ENCODE results near the gene LMAN1L. TPM values are rescaled to one million over a fixed set of nuclear protein-coding genes. Genes with fewer than 3 reads are reported as not detected.

The LMAN1L gene
- total and polyA plus RNA-seq, 9 donors = not detected

DNA sequence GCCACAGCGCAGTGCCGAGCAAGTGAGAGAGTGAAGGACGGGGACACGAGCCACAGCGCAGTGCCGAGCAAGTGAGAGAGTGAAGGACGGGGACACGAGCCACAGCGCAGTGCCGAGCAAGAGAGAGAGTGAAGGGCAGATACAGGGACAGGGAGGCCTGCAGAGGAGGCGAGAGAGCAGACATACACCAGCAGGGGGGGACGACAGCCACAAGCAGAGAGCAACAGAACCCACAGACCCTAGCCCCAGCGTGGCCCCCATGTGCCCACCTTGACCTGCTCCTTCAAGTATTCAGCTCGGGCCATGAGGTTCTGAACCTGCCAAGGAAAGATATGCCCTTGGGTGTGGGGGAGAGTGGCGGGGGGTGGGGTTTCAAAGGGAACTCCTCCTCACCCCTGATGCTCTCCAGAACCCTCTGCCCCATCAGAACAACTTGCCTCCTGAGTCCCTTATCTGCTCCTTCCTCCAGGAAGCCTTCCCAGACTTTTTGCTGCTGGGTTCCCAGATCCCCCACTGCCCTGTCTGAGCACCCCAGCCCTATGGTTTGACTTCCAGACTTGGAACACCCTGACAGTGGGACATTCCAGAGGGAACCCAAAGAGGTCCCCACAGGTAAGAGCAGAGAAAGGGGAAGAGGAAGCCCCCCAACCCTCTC lies 25.0 kb downstream of the LMAN1L start:
- Histone ChIP-seq H3K36me3 (no peaks in the 10 kb centered on the region), H3K9me3 (no peaks in the 10 kb centered on the region), H3K27ac (no peak overlapping the region), H3K4me1 (ENCODE audit: insufficient read depth) (peaks cover 4% of the 10 kb centered on the region), H3K27me3 (no peaks in the 10 kb centered on the region), H3K4me3 (no peak overlapping the region)
- 81 to 84% (median 82%) methylated on average over 15 of the region's 15 CpGs for WGBS, 3 donors
- no peak for TF ChIP-seq EP300 (IDR thresholded peaks at IDR 0.05)
- TF ChIP-seq POLR2A (IDR thresholded peaks at IDR 0.05) = no peak
- TF ChIP-seq, protein P1, sequence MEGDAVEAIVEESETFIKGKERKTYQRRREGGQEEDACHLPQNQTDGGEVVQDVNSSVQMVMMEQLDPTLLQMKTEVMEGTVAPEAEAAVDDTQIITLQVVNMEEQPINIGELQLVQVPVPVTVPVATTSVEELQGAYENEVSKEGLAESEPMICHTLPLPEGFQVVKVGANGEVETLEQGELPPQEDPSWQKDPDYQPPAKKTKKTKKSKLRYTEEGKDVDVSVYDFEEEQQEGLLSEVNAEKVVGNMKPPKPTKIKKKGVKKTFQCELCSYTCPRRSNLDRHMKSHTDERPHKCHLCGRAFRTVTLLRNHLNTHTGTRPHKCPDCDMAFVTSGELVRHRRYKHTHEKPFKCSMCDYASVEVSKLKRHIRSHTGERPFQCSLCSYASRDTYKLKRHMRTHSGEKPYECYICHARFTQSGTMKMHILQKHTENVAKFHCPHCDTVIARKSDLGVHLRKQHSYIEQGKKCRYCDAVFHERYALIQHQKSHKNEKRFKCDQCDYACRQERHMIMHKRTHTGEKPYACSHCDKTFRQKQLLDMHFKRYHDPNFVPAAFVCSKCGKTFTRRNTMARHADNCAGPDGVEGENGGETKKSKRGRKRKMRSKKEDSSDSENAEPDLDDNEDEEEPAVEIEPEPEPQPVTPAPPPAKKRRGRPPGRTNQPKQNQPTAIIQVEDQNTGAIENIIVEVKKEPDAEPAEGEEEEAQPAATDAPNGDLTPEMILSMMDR (IDR thresholded peaks at IDR 0.05) = no peak
- intact Hi-C loops (cut with DNase I) = loop anchor here in 1 of 4 donors (5.0 kb wide), 1 partner anchor 55 kb away; the partner anchor contains the start of gene CSK
- no peak for DNase-seq

DNA sequence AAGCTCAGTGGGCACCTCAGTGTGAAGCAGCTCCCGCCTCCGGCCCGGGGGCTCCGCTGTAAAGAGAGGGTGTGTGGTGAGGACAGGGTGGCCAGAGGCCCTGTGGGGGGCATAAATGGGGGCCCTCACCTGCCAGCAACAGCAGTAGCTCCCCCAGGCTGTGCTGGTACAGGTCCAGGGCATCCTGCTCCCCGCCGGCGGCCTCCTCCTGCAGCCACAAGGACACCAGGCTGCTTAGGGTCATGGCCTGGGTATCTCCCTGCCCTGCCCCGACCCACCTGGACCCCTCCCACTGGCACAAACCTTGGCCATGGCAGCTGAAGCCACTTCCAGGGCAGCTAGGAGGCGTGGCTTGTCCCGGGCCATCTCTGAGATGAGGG lies 25.5 kb downstream of the LMAN1L start:
- H3K27me3 ChIP-seq = no peaks in the 10 kb centered on the region
- intact Hi-C loops (cut with DNase I) = loop anchor here in 1 of 4 donors (5.0 kb wide), 1 partner anchor 56 kb away; the partner anchor contains the start of gene CSK
- WGBS, 3 donors = 80 to 86% (median 82%) methylated on average over 10 of the region's 10 CpGs
- H3K4me3 ChIP-seq = no peak overlapping the region
- no peaks in the 10 kb centered on the region for H3K9me3 ChIP-seq
- no peak overlapping the region for H3K27ac ChIP-seq
- DNase-seq = no peak
- TF ChIP-seq EP300 (IDR thresholded peaks at IDR 0.05) (no peak), POLR2A (IDR thresholded peaks at IDR 0.05) (no peak)
- TF ChIP-seq, protein P1 (IDR thresholded peaks at IDR 0.05) = no peak
- no peaks in the 10 kb centered on the region for H3K36me3 ChIP-seq
- peaks cover 4% of the 10 kb centered on the region for H3K4me1 ChIP-seq (ENCODE audit: insufficient read depth)

DNA sequence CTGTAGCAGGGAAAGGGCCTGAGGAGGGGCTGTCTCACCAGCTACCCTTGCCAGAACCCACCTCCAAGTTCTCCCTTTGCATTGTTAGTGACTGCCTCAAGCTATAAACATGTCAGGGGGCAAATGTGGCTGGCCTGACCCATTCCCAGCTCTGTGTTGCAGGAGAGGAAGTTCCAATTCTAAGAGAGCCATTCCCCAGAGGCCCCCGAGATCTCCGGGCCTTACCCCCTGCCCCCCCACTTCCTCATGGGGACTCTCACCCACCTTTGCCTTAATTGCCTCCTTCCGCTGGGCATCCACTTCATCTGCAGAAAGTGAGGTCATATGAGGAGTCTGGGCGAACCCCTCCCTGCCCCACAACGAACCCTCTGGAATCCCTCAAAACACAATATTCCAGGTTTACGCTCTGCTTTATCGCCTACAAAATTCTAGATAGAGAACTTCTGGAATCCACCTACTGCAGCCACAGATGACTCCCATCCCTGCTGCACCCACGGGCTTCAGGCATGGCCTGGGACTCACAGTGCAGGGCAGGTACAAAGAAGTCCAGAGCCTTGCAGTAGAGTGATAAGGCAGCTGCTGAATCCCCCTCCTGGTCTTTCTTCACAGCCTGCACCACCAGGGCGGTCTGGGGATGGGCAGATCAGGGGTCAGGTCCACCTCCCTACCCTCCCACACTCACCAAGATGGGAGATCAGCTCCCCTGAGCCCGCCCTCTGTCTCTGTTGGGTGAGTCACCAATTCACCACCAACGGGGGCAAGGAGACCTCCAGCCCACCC lies 26.3 kb downstream of the LMAN1L start:
- TF ChIP-seq, protein P1 (IDR thresholded peaks at IDR 0.05) = no peak
- no peak for TF ChIP-seq POLR2A (IDR thresholded peaks at IDR 0.05)
- no peak for TF ChIP-seq EP300 (IDR thresholded peaks at IDR 0.05)
- Histone ChIP-seq H3K4me1 (ENCODE audit: insufficient read depth) (peaks cover 4% of the 10 kb centered on the region), H3K27me3 (no peaks in the 10 kb centered on the region), H3K4me3 (no peak overlapping the region), H3K27ac (no peak overlapping the region), H3K36me3 (no peaks in the 10 kb centered on the region), H3K9me3 (no peaks in the 10 kb centered on the region)
- 83 to 89% (median 86%) methylated on average over 11 of the region's 11 CpGs for WGBS, 3 donors
- intact Hi-C loops (cut with DNase I) = loop anchor here in 1 of 4 donors (5.0 kb wide), 1 partner anchor 57 kb away; the partner anchor contains the start of gene CSK
- DNase-seq = no peak

DNA sequence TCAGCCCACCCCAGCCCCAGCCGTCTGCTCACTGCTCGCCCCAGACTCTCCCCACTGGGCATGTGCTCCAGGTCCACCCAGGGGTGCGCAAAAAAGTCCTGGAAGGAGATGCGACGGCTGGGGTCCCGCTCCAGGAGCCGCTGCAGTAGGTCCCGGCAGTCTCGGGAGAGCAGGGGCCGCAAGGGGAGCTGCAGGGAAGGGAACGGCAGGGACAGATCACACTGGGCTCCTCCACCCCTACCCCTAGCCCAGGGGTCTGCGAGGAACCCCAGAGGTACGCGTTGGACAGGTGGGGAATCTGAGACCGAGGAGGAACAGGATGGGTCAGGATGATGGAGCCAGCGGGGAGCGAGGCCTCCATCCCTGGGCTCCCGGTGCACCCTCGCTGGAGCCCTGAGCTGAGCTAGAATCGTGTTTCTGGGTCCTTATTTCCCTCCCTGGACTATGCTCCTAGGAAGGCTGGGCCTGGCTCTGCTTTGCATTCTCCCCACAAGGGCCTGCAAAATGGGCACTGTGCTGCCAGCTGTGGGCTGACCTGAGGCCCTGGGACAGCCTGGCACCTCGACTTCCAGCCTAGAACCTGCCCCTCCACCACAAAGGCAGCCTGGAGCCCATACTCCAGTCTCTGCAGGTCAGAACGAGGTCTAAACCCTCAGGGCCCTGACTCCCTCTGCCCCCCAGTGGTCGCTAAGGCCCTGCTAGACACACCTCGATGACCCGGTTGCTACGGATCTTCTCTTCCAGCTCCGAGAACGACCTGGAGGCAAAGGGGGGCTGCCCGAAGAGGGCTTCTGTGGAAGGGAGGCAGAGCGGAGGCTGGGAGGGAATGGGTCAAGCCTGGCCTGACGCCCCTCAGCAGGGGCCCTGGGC lies 27.1 kb downstream of the LMAN1L start:
- no peak for DNase-seq
- TF ChIP-seq, protein P1 (IDR thresholded peaks at IDR 0.05) = no peak
- TF ChIP-seq POLR2A (IDR thresholded peaks at IDR 0.05) = no peak
- no peak for TF ChIP-seq EP300 (IDR thresholded peaks at IDR 0.05)
- Histone ChIP-seq H3K4me1 (ENCODE audit: insufficient read depth) (peaks cover 4% of the 10 kb centered on the region), H3K36me3 (no peaks in the 10 kb centered on the region), H3K27me3 (no peaks in the 10 kb centered on the region), H3K27ac (no peak overlapping the region), H3K9me3 (no peaks in the 10 kb centered on the region), H3K4me3 (no peak overlapping the region)
- WGBS, 3 donors = 83 to 88% (median 84%) methylated on average over 31 of the region's 31 CpGs
- intact Hi-C loops (cut with DNase I) = loop anchor here in 2 of 4 donors (5.0 to 10.0 kb wide), 2 partner anchors 57 to 65 kb away; partner anchors contain the start of genes CSK (in 2 of the 2) and FAM219B (in 1 of the 2)

Measured in ovary (tissue), 9 donors.